Thymus (tissue), 11 donors: ENCODE measurements around the gene PLEKHG5. TPM values are rescaled to one million over a fixed set of nuclear protein-coding genes. Genes with fewer than 3 reads are reported as not detected.
"Not testable (repeated sequence)": the region's sequence is repeated elsewhere in the genome, so short reads cannot be mapped to it uniquely, and the experiment has no call there.

ENCODE experiments used
- DNase-seq, 9 donors: peaks; one replicate each; pipeline ENCODE4 v3.0.0-alpha.2; 2013; ENCODE audit warnings: low spot score in 9 of 9, low read depth in 6 of 9, missing footprints in 1 of 9
- H3K27ac ChIP-seq, 2 donors: one replicate each; pipeline ENCODE4 v1.5.1; 2013; ENCODE audit warnings: control low read depth in 1 of 2, low read depth in 1 of 2, low read length in 1 of 2, mild to moderate bottlenecking in 1 of 2, moderate library complexity in 1 of 2
- H3K27me3 ChIP-seq, 2 donors: one replicate each; pipeline ENCODE4 v1.5.1; 2013; ENCODE audit warnings: low read length in 1 of 2; ENCODE audit not compliant: control insufficient read depth in 2 of 2, insufficient read depth in 1 of 2
- H3K36me3 ChIP-seq, 2 donors: one replicate each; pipeline ENCODE4 v1.5.1; 2013; ENCODE audit warnings: low read length in 1 of 2, mild to moderate bottlenecking in 1 of 2, moderate library complexity in 1 of 2; ENCODE audit not compliant: control insufficient read depth in 2 of 2, insufficient read depth in 2 of 2
- H3K4me1 ChIP-seq, 2 donors: one replicate each; pipeline ENCODE4 v1.5.1; 2013; ENCODE audit warnings: low read length in 2 of 2; ENCODE audit not compliant: control insufficient read depth in 2 of 2, insufficient read depth in 2 of 2
- H3K4me3 ChIP-seq, 2 donors: one replicate each; pipeline ENCODE4 v1.5.1; 2013; ENCODE audit warnings: low read length in 2 of 2, control low read depth in 1 of 2, mild to moderate bottlenecking in 1 of 2
- H3K9me3 ChIP-seq, 2 donors: one replicate each; pipeline ENCODE4 v1.5.1; 2013; ENCODE audit warnings: low read length in 1 of 2, mild to moderate bottlenecking in 1 of 2; ENCODE audit not compliant: control insufficient read depth in 2 of 2, insufficient read depth in 1 of 2
- WGBS: extraction: QIAGEN DNeasy Blood & Tissue Kit; methylation state at CpG from one replicate; pipeline ENCODE4 v1.1.7; 2013; 5-methylcytosine and 5-hydroxymethylcytosine counted together
- polyA plus RNA-seq: library from polyadenylated mRNA; stranded (reverse); fragments of 200-250 nt; gene quantifications from one replicate; pipeline ENCODE4 v1.2.3, GENCODE V29; 2013
- total RNA-seq: library from RNA; stranded (reverse); fragments of 120-200 nt; gene quantifications from one replicate; pipeline ENCODE4 v1.2.4, GENCODE V29; 2013
- donor health status: healthy.

PLEKHG5 gene
- total and polyA plus RNA-seq, 2 donors = 2.4 to 4.6 TPM

DNA sequence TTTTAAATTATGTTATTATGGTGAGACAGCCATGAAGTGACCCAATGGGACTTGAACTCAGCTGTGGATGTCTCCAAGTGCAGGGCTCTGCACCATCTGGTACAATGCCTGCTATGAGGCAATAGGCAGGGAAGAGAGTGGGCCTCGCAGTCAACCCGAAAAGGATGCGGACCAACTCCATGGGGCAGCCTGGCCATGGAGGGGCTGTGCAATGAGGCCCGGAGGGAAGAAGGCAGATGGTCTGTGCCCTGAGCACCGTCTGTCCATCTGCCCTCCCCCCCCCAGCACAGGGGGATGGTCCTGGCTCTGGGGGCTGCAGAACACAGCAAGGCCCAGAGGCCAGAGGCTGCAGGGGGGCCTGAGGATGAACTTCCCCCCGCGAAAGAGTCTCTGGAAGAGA is 49.9 kb downstream of the PLEKHG5 start:
- Histone ChIP-seq H3K9me3 (no peaks in the 10 kb centered on the region), H3K27me3 (peaks cover 32 to 80% of the 10 kb centered on the region in 2 donors), H3K4me1 (no peaks in the 10 kb centered on the region), H3K36me3 (no peaks in the 10 kb centered on the region), H3K27ac (no peak overlapping the region), H3K4me3 (no peak overlapping the region)
- WGBS = 79% methylated on average over 7 of the region's 7 CpGs
- no peak for DNase-seq

DNA sequence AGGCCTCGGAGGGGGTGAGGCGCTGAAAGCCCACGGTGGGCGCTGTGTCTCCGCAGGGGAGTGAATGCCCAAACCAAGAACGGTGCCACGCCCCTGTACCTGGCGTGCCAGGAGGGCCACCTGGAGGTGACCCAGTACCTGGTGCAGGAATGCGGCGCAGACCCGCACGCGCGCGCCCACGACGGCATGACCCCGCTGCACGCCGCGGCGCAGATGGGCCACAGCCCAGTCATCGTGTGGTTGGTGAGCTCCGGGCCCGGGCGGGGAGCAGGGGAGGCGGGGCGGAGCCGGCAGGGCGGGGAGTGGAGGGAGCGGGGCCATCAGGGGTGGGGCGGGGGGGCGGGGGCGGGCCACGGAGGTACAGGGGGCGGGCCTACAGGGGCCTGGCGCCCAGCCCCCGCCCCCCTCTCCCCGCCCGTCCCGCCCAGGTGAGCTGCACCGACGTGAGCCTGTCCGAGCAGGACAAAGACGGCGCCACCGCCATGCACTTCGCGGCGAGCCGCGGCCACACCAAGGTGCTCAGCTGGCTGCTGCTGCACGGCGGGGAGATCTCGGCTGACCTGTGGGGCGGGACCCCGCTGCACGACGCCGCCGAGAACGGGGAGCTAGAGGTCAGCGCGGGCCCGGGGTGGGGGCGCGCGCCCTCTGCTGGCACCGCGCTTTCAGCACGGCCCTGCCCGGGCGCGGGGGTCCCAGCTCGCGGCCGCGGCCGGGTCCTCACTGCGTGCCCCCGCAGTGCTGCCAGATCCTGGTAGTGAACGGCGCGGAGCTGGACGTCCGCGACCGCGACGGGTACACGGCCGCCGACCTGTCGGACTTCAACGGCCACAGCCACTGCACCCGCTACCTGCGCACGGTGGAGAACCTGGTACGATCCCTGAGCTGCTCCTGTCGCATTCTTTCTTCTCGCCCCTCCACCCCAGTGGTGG is 51.0 kb downstream of the PLEKHG5 start:
- Histone ChIP-seq H3K9me3 (no peaks in the 10 kb centered on the region), H3K36me3 (no peaks in the 10 kb centered on the region), H3K27me3 (peaks cover 25 to 75% of the 10 kb centered on the region in 2 donors), H3K4me1 (no peaks in the 10 kb centered on the region), H3K4me3 (peak overlapping the region in 1 of 2 donors; percentile 32), H3K27ac (no peak overlapping the region)
- 7% methylated on average over 101 of the region's 101 CpGs for WGBS
- DNase-seq = peak in 3 of 9 donors; percentile 27 to 54 (median 33)

DNA sequence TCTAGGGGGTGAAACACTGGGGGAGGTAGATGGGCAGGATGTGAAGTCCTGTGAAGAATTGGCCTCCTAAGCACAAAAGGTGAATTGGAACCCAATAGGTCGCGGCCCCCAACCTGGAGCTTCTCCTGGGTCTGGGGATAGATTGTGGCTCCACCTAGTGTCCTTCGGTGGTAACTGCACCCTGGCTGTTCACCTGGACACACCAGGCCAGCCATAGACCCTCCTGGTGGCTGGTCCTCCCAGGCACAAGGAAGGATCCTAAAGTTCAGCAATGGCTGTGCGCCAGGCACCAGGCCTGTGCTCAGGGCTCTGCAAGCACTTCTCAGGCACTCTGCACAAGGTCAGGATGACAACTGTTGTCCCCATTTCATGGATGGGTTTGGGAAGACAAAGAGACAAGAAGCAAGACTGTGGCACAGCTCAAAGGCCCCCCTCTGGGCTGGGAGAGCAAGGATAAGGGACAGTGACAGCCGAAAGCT is 53.4 kb downstream of the PLEKHG5 start:
- no peaks in the 10 kb centered on the region for H3K9me3 ChIP-seq
- DNase-seq = peak in 6 of 9 donors; percentile 34 to 70 (median 57)
- peaks cover 15 to 55% of the 10 kb centered on the region in 2 donors for H3K27me3 ChIP-seq
- H3K27ac ChIP-seq = no peak overlapping the region
- WGBS = 16% methylated on average over 5 of the region's 5 CpGs
- no peaks in the 10 kb centered on the region for H3K4me1 ChIP-seq
- no peak overlapping the region for H3K4me3 ChIP-seq
- H3K36me3 ChIP-seq = no peaks in the 10 kb centered on the region

DNA sequence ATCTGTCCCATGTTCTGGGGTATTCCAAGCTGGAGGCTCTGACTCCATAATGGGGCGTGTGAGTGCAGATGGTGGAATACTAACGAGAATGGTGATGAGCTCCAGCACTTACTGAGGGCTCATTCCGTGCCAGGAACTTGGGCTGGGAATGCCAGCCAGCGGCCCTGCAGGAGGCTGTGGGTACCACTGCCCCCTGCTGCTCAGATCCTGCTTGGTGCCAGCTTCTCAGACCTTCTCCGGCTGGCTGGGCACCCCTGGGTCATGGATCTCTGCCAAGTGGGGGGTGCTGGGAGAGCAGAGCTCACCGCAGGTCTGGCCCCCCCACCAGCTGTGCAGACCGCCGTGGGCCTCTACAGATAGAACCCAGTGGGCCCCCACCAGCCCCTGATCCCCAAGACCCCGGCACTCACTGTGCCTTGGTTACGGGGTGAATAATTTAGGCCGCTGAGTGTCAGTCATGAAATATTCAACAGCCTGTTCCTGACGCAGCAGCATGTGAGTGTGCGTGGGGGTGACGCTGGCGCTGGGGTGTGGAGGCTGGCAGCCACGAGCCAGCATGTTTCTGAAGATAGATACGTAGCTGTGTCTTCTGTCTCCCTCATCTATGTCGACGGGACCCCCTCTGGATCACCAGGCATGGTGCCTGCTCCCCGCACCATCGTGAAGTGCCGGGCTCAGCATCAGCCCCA is 54.3 kb downstream of the PLEKHG5 start:
- not testable (repeated sequence) for H3K36me3 ChIP-seq, H3K4me1 ChIP-seq, H3K9me3 ChIP-seq, DNase-seq, H3K27ac ChIP-seq, H3K4me3 ChIP-seq
- peaks cover 15 to 58% of the 10 kb centered on the region in 2 donors for H3K27me3 ChIP-seq
- 76% methylated on average over 22 of the region's 22 CpGs for WGBS

DNA sequence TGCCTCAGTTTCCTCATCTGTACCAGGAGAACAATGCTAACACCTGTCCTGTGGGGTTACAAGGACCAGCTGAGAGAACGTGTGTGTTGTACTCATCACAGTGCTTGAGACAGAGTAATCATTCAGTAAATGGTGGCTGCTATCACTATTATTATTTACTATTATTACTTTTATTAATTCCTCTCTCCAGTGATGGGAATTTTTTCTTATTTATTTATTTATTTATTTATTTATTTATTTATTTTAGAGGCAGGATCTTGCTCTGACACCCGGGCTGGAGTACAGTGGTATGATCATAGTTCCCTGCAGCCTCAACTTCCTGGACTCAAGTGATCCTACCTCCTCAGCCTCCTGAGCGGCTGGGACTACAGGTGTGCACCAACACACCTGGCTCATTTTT is 55.2 kb downstream of the PLEKHG5 start:
- not testable (repeated sequence) for H3K27ac ChIP-seq, H3K9me3 ChIP-seq, H3K4me3 ChIP-seq, H3K36me3 ChIP-seq, DNase-seq, H3K4me1 ChIP-seq
- WGBS = 88% methylated on average over 3 of the region's 3 CpGs
- H3K27me3 ChIP-seq = peaks cover 8 to 54% of the 10 kb centered on the region in 2 donors

DNA sequence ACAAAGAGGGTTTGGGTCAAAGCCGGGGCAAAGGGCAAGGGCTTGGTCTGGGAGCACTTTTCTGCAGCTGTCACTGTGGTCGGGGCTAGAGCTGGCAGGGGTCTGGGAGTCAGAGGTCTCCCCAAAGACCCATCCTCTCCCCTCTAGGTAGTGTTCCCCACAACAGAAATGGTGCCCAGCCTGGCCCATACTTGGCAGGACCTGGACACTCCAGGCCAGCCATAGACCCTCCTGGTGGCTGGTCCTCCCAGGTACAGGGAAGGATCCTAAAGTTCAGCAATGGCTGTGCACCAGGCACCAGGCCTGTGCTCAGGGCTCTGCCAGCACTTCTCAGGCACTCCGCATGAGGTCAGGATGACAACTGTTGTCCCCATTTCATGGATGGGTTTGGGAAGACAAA is 55.9 kb downstream of the PLEKHG5 start:
- H3K27ac ChIP-seq = no peak overlapping the region
- H3K27me3 ChIP-seq = peaks cover 6 to 52% of the 10 kb centered on the region in 2 donors
- 80% methylated on average over 3 of the region's 3 CpGs for WGBS
- no peaks in the 10 kb centered on the region for H3K4me1 ChIP-seq
- no peak overlapping the region for H3K4me3 ChIP-seq
- no peaks in the 10 kb centered on the region for H3K9me3 ChIP-seq
- DNase-seq = no peak
- no peaks in the 10 kb centered on the region for H3K36me3 ChIP-seq

DNA sequence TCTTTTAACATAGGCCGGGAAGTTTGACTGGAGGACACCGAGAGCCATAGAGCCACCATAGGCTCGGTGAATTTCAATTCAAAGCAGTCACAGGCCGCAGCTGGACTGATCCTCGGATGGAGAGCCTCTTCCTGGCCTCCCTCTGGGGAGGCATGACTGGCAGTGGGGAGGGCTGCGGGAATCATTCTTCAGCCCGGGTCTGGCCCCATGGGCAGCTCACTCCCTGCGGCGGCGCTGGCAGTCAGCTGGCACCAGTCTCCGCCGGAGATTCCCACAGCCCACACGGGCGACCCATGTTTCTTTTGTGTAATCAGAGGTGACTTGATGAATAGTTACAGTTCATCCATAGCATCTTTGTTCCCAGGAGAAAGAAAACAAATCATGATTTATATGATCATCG is 56.3 kb downstream of the PLEKHG5 start:
- H3K4me1 ChIP-seq = no peaks in the 10 kb centered on the region
- no peaks in the 10 kb centered on the region for H3K9me3 ChIP-seq
- 95% methylated on average over 15 of the region's 15 CpGs for WGBS
- peaks cover 6 to 52% of the 10 kb centered on the region in 2 donors for H3K27me3 ChIP-seq
- H3K36me3 ChIP-seq = no peaks in the 10 kb centered on the region
- no peak overlapping the region for H3K4me3 ChIP-seq
- no peak for DNase-seq
- H3K27ac ChIP-seq = no peak overlapping the region

DNA sequence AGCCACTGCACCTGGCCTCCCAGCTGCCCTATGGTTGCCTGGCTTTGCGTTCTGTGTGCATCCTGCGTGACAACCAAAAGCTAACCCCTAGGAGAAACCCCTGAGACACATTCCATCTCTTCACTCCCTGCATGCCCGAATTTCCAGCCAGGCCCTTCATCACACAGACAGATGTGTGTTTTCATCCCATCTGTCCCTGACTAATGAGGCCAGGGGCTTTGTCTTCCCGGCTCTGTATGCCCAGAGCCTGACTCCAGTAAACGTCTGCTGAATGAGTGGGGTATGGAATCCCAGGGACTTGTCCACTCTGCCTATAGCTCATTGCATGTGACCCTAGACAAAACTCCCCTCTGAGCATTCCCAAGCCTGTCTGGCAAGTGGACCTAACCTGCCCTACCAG is 57.3 kb downstream of the PLEKHG5 start:
- no peaks in the 10 kb centered on the region for H3K36me3 ChIP-seq
- DNase-seq = no peak
- H3K4me1 ChIP-seq = no peaks in the 10 kb centered on the region
- H3K27me3 ChIP-seq = peaks cover 6 to 51% of the 10 kb centered on the region in 2 donors
- no peaks in the 10 kb centered on the region for H3K9me3 ChIP-seq
- WGBS = 93% methylated on average over 5 of the region's 5 CpGs
- H3K4me3 ChIP-seq = no peak overlapping the region
- H3K27ac ChIP-seq = no peak overlapping the region
